GM10248 (cell line): Measurements from ENCODE around the gene SERTAD2.

ENCODE experiments used
- CTCF ChIA-PET: fragments of 300-600 bp; sonication (Branson Sonifier 250); formaldehyde crosslinking; extraction: SDS; loops from one replicate; lab custom pipeline; 2021; ENCODE audit warnings: antibody characterized with exemption; lab: Yijun Ruan, JAX
- POLR2A ChIA-PET: fragments of 350-650 bp; sonication (Branson Sonifier 250); formaldehyde crosslinking; extraction: SDS; loops from one replicate; lab custom pipeline; 2020; ENCODE audit warnings: antibody characterized with exemption; lab: Yijun Ruan, JAX
- DNase-seq: peaks from one replicate; pipeline ENCODE4 v3.0.0; 2012; ENCODE audit errors: extremely low spot score
- CTCF ChIP-seq: IDR thresholded peaks from 2 replicates; pipeline ENCODE4 v1.5.1; 2012; ENCODE audit warnings: mild to moderate bottlenecking, low read depth; ENCODE audit errors: extremely low read depth, missing control alignments, control extremely low read depth

SERTAD2 gene

DNA sequence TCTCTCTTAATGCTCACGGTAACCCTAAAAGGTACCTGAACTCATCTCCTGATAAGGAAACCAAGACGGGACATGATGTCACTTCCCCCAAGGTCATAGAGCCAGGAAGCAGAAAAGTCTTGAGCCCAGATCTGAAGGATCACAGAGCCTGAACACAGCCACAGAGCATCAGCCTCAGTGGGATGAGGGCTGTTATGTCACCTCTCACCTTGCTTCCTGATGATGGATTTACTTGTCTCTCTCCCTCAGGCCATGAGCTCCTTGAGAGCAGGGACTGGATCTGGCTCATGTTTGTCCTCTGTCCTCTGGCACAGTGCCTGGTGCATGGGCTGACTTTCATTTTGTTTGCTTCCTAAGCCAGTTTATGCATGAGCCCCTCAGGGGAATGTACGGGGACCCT is 54.2 kb downstream of the SERTAD2 start:
- no peak for TF ChIP-seq CTCF
- ChIA-PET POLR2A (no interaction called here), CTCF (interaction anchor here (0.9 to 4.3 kb wide), 6 partner anchors 10 to 278 kb away, joined by 3 to 30 read pairs (median 4); partner anchors contain the start of gene SERTAD2)
- no peak for DNase-seq

GRCh38 chr2:64598226-64598625 is 55.5 kb downstream of the SERTAD2 start:
- ChIA-PET POLR2A (no interaction called here), CTCF (interaction anchor here (1.2 to 10.5 kb wide), 7 partner anchors 9 to 280 kb away, joined by 3 to 81 read pairs (median 4); no protein-coding TSS in a partner anchor)
- no peak for DNase-seq
- no peak for TF ChIP-seq CTCF

- ChIA-PET POLR2A (no interaction called here), CTCF (interaction anchor here (0.9 to 10.5 kb wide), 7 partner anchors 8 to 237 kb away, joined by 3 to 81 read pairs (median 4); no protein-coding TSS in a partner anchor)
- no peak for TF ChIP-seq CTCF
- no peak for DNase-seq
Observed at GRCh38 chr2:64595397-64596176, 58.1 kb downstream of the SERTAD2 start.

GRCh38 chr2:64594226-64594989 is 59.3 kb downstream of the SERTAD2 start:
- CTCF ChIA-PET: interaction anchor here (0.7 to 10.5 kb wide), 9 partner anchors 8 to 273 kb away, joined by 3 to 81 read pairs (median 4); partner anchors contain the start of gene AFTPH
- POLR2A ChIA-PET: interaction anchor here (0.6 kb wide), 4 partner anchors 48 to 705 kb away, joined by 3 to 5 read pairs (median 4); no protein-coding TSS in a partner anchor
- TF ChIP-seq CTCF: no peak
- no peak for DNase-seq

- ChIA-PET CTCF (interaction anchor here (1.1 to 10.5 kb wide), 3 partner anchors 11 to 18 kb away, joined by 3 to 81 read pairs (median 22); no protein-coding TSS in a partner anchor), POLR2A (no interaction called here)
- no peak for TF ChIP-seq CTCF
- DNase-seq: no peak
Observed at GRCh38 chr2:64593035-64593655, 60.6 kb downstream of the SERTAD2 start.

DNA sequence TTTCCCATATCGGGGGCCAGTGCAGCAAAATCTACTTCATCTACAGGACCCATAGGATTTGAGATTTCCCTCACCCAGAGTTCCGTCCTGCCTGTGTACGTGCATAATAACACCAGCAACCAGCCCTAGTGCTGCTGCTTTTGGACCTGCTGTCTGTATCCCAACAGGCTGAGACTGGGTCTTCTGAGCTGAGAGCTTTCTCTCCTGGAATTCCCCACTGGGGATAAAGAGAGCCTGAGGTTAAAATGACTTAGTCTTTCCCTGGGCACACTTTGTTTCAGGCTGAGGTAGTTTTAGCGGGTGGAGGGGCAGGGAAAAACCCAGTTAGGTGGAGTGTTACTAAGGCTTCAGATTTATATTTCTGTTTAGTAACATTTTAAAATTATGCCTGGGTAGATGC is 62.5 kb downstream of the SERTAD2 start:
- POLR2A ChIA-PET: no interaction called here
- no peak for TF ChIP-seq CTCF
- CTCF ChIA-PET: interaction anchor here (1.4 to 10.5 kb wide), 5 partner anchors 9 to 282 kb away, joined by 3 to 81 read pairs (median 4); no protein-coding TSS in a partner anchor
- no peak for DNase-seq
